UCSD-AML1 (cell line): ENCODE results near the gene CDC37L1.

Experiments
- DNase-seq: peaks from one replicate; lab custom pipeline; 2025; ENCODE audit not compliant: unreplicated experiment; lab: John Stamatoyannopoulos, UW

CDC37L1 gene

DNA sequence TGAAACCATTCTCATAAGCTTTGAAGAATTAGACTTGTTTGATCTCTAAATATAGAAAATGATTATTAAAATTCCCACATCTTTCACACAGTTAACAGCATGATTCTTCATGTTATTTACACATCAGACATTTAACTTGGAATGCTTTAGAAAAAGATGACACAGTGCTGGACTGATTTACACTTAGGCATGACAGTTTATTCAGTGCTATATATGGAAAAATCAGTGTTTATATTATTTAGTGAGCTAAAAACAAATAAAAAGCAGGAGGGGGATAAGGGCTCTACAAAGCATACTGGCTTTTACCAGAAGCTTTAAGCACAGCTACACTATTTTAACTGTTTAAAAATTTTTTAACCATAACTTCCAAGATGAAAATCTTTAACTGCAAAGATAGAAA lies 30.0 kb downstream of the CDC37L1 start:
- DNase-seq: no peak

DNA sequence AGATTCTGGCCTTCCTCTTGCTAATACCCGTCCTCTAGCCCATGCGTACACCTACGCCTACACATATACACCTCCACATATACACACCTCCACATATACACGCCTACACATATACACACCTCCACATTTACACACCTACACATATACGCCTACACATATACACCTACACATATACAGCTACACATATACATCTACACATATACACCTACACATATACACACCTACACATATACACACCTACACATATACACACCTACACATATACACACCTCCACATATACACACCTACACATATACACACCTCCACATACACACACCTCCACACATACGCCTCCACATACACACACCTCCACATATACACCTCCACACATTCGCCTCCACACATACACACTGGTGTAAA lies 34.5 kb downstream of the CDC37L1 start:
- DNase-seq: no peak

DNA sequence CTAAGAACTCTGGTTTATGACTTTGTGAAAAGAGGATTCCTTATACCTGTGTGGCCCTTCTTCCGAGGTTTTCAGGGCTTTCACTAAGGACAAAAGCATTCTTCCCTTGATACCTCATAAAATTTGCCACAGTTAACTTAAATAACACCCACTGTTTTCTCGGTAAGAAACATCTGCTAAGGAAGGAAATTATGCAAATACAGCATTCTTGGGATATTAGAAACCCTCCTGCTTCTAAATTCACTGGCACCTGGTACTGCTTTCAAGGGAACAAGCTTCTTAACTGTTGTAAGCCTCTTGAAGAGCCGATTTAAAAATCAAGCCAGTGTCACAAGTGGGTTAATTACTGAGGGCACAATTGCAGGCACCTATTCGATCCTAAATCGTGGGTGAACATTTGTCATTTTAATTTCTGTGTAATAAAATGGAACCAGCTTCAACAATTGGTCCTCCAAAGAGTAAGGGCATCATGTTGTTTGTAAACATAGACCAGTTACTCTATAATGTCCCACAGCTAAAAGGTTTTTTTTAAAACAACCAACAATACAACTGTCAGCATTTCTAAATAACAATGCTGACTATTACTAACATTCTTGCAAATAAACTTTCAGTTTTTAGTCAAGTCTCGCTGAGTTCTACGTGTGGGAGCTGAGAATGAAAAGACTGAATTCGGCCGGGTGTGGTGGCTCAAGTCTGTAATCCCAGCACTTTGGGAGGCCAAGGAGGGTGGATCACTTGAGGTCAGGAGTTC lies 35.1 kb downstream of the CDC37L1 start:
- DNase-seq: no peak

DNA sequence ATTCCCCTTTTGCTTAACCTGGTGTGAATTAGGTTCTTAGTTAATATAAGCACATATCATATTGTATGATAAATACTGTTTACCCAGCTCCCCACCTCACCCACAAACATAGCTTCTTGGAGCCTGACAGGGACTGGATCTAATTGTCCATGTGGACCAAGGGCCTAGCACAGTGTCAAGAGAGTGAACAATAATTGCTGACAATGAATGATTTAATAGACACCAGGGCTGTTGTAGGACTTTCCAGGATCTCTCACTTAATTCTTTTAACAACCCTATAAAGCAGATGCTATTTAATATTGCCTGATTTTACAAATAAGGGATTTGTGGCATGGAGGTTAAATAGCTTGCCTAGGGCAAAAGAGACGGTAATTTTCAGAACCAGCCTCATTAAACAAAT lies 36.8 kb downstream of the CDC37L1 start:
- no peak for DNase-seq

DNA sequence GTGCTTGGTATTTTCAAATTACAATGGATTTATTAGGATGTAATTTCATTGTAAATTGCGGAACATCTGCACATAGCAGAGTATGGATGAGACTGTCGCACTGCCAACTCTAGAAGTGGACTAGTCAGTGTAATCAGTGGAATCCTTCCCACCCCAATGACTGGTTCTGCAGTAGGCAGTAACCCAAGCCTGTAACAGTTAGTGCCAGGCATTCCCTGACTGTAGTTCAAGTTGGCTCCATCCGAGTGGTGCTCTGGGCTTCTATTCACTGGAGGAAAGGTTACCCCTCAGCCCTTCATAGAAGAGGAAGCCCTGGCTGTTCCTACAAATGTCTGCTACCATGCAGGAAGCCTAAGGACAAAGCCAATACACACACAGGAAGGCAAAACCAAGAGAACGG lies 38.4 kb downstream of the CDC37L1 start:
- no peak for DNase-seq

DNA sequence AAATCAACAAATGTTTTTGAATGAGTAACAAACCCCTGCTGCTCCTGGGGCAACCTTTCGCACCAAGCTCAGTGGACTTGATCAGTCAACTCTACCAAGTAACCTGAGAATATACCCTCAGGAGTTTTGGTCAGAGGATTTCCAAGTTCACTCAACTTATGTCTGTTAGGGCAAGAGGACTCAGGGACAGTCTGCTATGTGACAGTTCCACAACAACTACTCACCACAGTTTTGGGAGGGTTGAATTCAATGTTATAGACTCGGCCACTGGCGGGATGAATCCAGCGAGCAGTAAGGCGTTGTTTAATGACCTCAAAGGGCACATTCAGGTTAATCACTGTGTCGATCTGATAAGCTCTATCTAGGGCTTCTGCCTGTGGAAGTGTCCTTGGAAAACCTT lies 39.5 kb downstream of the CDC37L1 start:
- no peak for DNase-seq

DNA sequence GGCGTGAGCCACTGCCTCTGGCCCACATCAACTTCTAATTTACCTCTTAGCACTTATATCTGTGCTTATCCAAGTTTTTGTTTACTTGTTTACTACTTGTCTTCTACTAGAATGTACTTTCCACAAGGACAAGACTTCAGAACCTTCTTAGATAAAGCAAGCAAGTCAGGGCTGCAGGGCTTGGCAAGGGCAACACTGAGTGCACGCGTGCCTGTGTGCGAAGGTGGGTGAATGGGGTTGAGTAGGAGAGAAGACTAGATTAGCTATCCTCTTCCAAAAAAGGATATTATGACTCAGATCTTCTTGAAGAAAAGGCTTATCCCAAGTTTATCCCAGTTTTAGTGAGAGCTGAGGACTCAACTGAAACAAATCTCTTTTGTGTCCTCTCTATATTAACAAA lies 42.4 kb downstream of the CDC37L1 start:
- DNase-seq: no peak

DNA sequence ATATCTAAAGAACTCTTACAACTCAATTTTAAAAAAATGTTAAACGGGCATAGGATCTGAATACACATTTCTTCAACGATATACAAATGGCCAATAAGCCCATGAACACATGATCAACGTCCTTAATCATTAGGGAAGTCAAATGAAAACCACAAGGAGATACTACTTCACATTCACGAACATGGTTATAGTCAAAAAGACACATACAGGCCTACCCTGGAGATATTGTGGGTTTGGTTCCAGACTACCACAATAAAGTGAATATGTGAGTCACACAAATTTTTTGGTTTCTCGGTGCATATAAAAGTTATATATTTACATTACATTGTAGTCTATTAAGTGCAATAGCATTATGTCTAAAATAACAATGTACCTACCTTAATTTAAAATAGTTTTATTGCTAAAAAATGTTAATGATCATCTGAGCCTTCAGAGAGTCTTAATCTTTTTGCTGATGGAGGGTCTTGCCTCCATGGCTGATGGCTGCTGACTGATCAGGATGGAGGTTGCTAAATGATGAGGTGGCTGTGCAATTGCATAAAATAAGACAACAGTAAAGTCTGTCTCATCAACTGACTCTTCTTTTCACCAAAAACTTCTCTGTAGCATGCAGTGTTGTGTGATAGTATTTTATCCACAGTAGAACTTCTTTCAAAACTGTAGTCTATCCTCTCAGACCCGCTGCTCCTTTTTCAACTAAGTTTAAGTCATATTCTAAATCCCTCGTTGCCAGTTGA lies 46.5 kb downstream of the CDC37L1 start:
- no peak for DNase-seq

DNA sequence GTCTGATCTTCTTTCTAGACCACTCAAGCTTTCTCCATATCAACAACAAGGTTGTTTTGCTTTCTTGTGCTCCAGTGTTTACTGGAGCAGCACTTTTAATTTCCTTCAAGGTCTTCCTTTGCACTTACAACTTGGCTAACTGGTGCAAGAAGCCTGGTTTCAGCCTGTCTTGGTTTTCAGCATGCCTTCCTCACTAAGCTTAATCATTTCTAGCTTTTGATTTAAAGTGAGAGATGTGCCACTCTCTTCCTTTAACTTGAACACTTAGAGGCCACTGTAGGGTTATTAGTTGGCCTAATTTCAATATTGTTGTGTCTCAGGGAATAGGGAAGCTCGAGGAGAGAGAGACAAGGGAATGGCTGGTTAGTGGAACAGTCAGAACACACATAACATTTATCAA lies 48.2 kb downstream of the CDC37L1 start:
- DNase-seq: no peak

DNA sequence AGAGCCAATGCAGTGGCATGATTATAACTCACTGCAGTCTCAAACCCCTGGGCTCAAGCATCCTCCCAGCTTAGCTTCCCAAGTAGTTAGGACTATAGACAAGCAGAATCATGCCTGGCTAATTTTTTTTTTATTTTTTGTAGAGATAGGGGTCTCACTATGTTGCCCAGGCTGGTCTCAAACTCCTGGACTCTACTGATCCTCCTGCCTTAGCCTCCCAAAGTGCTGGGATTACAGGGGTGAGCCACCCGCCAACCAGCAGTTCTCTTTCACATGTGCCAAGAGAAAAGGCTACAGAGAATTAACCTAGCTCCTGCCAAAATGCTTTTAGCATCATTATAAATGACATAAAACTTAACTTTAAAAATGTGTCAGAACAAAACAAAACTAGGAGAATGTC lies 53.5 kb downstream of the CDC37L1 start:
- DNase-seq: no peak

DNA sequence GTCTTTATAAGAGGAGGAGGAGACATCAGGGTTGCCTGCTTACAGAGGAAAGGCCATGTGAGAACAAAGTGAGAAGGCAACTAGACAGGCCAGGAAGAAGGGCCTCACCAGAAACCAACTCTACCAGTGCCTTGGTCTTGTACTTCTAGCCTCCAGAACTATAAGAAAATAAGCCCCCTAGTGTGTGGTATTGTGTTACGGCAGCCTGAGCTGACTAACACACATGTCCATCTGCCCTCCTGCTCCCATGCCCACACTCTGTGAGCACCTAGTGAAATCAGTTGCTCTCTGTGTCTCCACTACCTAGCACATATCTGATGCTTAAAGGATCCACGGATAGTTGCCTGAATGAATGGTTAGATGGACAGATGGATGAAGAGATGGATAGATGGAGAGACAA lies 54.8 kb downstream of the CDC37L1 start:
- no peak for DNase-seq

DNA sequence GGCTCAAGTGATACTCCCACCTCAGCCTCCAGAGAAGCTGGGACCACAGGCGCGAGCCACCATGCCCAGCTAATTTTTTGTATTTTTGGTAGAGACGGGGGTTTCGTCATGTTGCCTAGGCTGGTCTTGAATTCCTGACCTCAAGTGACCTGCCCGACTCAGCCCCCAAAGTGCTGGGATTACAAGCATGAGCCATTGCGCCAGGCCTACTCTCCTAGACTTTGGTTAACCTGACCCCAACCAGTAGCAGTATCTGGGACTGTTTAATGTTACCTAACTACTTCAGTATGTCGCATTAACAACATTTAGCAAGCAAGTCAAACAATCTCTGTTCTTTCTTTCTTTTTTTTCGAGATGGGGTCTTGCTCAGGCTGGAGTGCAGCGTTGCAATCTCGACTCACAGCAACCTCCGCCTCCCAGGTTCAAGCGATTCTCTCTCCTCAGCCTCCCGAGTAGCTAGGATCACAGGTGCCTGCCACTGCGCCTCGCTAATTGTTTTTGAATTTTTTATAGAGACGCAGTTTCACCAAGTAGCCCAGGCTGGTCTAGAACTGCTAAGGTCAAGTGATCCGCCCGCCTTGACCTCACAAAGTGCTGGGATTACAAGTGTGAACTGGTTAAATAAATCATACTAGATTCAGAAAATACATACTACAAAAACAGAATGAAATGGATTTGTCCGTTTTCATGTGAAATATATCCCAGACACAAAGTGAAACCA lies 59.7 kb downstream of the CDC37L1 start:
- no peak for DNase-seq

DNA sequence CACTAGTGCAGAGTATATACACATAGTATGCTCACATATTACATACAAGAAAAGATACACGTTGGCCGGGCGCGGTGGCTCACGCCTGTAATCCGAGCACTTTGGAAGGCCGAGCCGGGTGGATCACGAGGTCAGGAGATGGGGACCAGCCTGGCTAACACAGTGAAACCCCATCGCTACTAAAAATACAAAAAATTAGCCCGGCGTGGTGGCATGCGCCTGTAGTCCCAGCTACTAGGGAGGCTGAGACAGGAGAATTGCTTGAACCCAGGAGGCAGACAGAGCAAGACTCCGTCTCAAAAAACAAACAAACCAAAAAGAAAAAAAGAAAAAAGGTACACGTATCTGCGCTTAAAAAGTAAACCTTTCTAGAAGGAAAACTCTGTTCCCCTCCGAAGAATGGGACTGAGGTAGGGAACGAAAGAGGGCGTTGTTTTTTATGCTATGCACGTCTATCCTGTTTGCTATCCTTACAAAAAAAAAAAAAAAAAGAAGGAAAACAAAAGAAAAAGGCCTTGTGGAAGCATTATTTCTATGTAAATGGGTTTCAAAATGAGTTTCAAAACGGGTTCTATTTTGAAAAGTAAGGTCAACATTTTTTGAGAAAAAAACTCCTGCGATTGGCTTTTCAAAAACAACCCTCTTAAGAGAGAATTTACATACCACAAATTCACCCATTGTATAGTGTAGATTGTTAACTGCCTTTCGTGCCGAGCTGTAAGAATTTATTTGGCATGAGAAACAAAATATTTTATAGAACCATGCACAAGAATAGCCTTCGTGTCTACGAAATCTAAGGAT lies 60.4 kb downstream of the CDC37L1 start:
- DNase-seq: no peak

DNA sequence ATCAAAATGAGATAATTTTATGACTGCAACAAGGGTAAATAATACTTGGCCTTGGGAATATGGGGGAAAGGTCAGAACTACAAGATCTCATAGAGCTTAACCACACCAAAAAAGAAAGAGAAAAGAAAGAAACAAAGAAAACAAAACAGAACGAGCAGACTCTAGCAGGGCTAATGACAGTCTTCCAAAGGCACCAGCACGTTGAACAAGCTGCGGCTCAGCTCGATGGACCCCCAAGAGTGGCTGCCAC lies 60.9 kb downstream of the CDC37L1 start:
- no peak for DNase-seq

DNA sequence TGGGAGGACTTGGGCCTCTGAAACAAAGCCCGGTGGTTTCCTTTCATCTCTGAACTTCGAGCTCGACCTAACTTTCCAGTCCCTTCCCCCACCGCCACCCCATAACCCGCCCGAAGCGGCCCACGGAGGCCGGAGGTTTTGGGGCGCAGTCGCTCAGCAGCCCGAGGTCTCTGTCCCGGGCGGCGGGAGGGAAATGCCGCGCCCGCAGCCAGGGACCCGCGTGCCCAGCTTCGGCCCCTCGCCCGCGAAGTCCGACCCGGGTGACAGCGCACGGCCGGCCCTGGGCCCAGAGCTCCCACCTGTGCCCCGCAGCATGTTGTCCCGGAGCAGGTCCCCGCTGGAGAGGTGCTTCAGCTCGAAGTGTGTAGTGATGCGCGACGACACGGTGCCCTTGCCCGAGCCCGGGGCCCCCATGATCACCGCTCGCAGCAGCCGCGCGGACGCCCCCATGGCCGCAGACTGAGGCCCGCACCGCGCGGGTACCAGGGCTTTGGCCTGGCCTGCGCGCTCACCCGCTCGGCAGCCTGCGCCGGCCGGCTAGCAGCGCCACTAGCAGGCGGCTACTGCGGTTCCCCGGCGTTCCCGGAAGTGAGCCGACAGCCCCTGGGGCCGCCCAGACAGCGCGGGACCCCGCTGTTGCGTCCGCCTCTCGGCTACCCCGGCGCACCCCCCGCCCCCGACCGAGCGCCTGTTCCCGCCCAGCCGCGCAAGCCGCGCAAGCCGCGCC lies 61.4 kb downstream of the CDC37L1 start, which contains the start of gene AK3:
AK3 (minus strand) TSS at position 565 of the 727 bp plus-strand sequence; CDS start at position 450, 115 bp downstream.
- DNase-seq: peak; percentile 89

DNA sequence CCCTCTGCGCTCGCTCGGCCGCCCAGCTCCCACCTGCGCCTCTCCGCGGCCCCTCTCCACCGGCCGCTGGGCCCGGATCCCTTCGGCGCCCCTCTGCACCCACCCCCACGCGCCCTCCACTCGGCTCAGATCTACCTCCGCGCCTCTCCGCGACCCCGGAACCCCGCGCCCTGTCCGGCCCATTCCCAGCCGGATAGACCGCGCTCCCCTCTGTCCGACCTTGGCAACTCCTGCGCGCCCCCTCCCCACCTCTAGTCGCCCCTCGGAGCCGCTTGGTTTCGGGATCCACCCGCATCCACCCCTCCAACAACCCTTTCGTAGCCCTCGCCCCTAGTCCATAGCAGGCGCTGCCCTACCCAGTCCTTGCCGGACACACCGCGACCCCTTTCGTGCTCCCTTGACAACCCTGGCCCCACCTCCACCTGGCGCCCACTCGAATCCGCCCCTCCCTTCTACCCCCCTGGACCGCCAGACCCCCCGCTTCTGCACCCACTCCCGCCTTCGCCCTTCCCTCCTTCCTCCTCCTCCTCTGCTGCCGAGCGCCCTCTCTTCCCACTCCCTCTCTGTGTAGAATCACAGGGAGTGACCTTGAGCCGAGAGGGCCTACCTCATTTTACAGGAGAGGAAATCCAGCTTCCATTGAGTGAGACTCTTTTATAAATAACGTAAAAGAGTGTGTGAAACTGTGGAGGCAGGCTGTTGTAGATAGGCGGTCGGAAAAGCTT lies 62.2 kb downstream of the CDC37L1 start:
- DNase-seq: no peak

DNA sequence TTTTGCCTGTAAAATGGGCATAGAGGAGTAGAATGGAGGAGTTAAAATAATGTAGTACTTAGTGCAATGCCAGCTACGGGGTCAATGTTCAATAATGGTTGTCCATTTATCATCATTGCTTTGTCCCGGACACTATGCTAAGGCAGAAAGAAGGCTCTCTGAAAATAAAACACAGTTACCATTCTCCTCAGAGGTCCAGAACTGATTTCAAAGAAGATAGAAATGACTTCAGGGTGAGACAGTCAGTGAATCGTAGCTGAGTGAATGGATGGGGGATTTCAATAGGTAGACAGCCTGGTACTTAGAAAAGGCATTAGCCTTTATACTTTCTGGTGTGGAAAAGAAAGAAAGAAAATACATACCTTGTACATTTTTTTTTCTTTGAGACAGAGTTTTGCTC lies 62.9 kb downstream of the CDC37L1 start:
- no peak for DNase-seq

DNA sequence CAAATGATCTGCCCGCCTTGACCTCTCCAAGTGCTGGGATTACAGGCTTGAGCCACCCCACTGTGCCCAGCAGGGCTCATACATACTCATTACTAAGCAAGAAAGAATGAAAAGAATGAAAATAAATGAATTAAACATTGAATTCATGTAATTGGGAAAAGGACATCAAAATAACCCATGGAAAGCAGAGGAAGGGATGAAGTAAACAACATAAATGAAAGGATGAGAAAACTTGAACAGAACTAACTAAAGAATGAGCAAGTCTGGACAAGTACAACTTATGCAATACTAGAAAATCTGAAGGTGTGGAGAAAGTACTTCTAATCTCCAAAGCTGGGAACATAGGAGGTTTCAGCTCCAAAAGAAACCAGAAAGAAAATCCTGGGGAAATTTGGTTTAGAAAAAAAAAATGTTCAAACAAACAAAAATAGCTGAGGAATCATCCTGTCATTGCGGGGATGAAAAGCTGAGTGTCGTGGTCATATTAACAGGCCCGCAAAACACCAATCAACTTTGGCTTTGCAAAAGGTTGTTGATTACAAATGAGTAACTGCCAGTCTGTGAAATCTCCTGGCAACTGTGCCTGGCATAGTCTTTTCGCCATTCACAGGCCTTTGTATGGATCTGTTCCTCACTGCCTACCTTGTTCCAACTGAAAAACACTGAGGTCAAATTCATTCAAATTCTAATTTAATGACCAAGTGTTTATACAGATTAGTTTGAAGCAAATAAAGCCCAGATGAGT lies 63.9 kb downstream of the CDC37L1 start:
- DNase-seq: no peak

DNA sequence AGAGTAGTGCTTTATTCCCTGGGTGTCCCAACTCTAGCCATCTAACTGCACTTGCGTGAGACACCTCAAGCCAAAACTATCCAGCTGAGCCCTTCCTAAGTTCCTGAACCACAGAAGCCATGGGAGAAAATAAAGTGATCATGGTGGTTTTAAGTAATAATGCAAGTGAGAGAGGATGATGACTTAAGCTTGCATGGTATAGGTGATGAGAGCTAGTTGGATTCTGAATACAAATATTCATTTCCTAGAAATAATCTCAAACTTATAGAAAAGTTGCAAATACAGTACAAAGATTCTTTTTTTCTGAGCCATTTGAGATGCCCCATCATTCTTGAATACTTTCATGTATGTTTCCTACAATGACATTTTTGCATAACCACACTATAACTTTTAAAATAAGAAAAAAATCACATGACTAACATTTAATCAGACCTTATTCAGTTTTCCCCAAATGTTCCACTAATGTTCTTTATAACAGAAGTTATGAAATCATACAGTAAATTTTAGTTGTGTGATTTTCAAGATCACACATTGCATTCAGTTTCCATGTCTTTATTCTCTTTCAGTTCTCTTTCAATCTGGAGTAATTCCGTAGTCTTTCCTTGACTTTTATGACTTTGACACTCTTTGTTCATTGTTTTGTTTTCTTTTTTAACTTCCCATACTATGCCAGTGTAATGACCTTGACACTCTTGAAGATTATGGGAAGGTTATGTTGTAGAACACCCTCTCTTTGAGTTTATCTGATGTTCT lies 67.1 kb downstream of the CDC37L1 start:
- DNase-seq: no peak
